Neural progenitor cell (in vitro differentiated cells): ENCODE measurements around the gene MAGI1.

Experiments used
- EZH2 ChIP-seq: fragments of 200-600 bp; sonication (generic); IDR thresholded peaks from 2 replicates; pipeline ENCODE4 v1.6.1; 2017; ENCODE audit warnings: antibody characterized with exemption, mild to moderate bottlenecking, moderate library complexity
- EZH2phosphoT487 ChIP-seq: fragments of 200-600 bp; sonication (generic); IDR thresholded peaks from 2 replicates; pipeline ENCODE4 v1.6.1; 2017; ENCODE audit warnings: antibody characterized with exemption
- TF ChIP-seq, protein P1 (sequence below): fragments of 200-600 bp; sonication (generic); IDR thresholded peaks from 2 replicates; pipeline ENCODE4 v1.5.1; 2017; ENCODE audit warnings: antibody characterized with exemption, mild to moderate bottlenecking

DNA sequence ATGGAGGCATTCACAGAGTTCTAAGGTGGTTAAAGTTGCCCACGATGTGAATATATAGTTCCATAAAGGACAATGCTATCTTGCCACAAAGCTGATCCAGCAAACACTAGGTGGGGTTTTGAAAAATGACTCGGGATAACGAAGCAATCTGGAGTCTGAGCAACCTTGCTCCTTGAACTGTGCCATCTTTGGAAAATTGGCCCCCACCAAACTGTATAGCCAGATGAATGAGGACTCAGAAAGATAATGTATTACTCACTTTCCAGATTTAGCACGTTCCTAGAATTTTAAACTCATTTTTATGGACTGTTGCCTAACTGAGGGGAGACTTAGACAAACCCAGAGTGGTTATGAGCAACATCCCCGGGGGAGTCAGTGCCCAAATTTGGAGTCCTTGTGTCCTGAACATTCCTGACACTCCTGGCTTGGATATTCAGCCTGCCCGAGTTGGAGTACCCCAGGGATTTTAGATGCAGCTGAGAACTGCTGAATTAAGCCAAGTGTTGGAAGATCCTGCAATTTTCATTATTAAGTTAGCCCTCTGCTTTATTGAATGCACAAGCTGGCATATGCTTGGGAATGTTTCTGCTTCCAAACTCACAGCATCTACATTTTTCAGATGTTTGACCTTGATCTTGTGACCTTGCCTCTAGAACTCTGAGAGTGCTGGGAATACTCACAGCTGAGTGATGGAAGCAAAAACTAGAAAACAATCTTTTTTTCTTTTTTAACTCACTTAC is 8.8 kb upstream of the MAGI1 start:
- TF ChIP-seq, protein P1, sequence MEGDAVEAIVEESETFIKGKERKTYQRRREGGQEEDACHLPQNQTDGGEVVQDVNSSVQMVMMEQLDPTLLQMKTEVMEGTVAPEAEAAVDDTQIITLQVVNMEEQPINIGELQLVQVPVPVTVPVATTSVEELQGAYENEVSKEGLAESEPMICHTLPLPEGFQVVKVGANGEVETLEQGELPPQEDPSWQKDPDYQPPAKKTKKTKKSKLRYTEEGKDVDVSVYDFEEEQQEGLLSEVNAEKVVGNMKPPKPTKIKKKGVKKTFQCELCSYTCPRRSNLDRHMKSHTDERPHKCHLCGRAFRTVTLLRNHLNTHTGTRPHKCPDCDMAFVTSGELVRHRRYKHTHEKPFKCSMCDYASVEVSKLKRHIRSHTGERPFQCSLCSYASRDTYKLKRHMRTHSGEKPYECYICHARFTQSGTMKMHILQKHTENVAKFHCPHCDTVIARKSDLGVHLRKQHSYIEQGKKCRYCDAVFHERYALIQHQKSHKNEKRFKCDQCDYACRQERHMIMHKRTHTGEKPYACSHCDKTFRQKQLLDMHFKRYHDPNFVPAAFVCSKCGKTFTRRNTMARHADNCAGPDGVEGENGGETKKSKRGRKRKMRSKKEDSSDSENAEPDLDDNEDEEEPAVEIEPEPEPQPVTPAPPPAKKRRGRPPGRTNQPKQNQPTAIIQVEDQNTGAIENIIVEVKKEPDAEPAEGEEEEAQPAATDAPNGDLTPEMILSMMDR: no peak
- TF ChIP-seq EZH2 (no peak), EZH2phosphoT487 (no peak)
